Muscle of arm (tissue), 14 donors: Measurements from ENCODE around the gene RPN1. TPM values are rescaled to one million over a fixed set of nuclear protein-coding genes. Genes with fewer than 3 reads are reported as not detected.
"Not testable (repeated sequence)": the region's sequence is repeated elsewhere in the genome, so short reads cannot be mapped to it uniquely, and the experiment has no call there.

Experiments
- DNase-seq: peaks from one replicate; pipeline ENCODE4 v3.0.0-alpha.2; 2013
- long read RNA-seq, 11 donors: transcript quantifications; one replicate each; lab custom pipeline, GENCODE V29; 2026
- polyA plus RNA-seq, 12 donors: library from polyadenylated mRNA; unstranded; fragments of 120-200 nt; gene quantifications; one replicate each; pipeline ENCODE4 v1.2.1, GENCODE V29; 2013; ENCODE audit not compliant: insufficient read length in 12 of 12

RPN1 gene
- 100 to 1,000 TPM in 7 of 12 donors, 10 to 100 TPM in 4, not detected in 1; 90.9 to 132 (median 102) TPM for polyA plus RNA-seq
- long read RNA-seq, donor 1, transcript RPN1-201 (10 exons, 2,314 nt): major isoform, 38 of 83 reads
- long read RNA-seq, donor 1, partial matches to known transcripts: 44 of 83 reads
- long read RNA-seq, donor 1, other reads (novel, unspliced or antisense): 0 of 83 reads
- long read RNA-seq, donor 2, transcript RPN1-201 (10 exons, 2,314 nt): major isoform, 42 of 43 reads
- long read RNA-seq, donor 2, partial matches to known transcripts: 0 of 43 reads
- long read RNA-seq, donor 2, other reads (novel, unspliced or antisense): 0 of 43 reads
- long read RNA-seq, donor 3, transcript RPN1-201 (10 exons, 2,314 nt): major isoform, 12 of 17 reads
- long read RNA-seq, donor 3, partial matches to known transcripts: 5 of 17 reads
- long read RNA-seq, donor 3, other reads (novel, unspliced or antisense): 0 of 17 reads
- long read RNA-seq, donor 4, transcript RPN1-201 (10 exons, 2,314 nt): major isoform, 12 of 20 reads
- long read RNA-seq, donor 4, partial matches to known transcripts: 7 of 20 reads
- long read RNA-seq, donor 4, other reads (novel, unspliced or antisense): 0 of 20 reads
- long read RNA-seq, donor 5, transcript RPN1-201 (10 exons, 2,314 nt): major isoform, 55 of 66 reads
- long read RNA-seq, donor 5, partial matches to known transcripts: 10 of 66 reads
- long read RNA-seq, donor 5, other reads (novel, unspliced or antisense): 0 of 66 reads
- long read RNA-seq, donor 6, transcript RPN1-201 (10 exons, 2,314 nt): major isoform, 21 of 21 reads
- long read RNA-seq, donor 6, partial matches to known transcripts: 0 of 21 reads
- long read RNA-seq, donor 6, other reads (novel, unspliced or antisense): 0 of 21 reads
- long read RNA-seq, donor 7, transcript RPN1-201 (10 exons, 2,314 nt): major isoform, 17 of 17 reads
- long read RNA-seq, donor 7, partial matches to known transcripts: 0 of 17 reads
- long read RNA-seq, donor 7, other reads (novel, unspliced or antisense): 0 of 17 reads
- long read RNA-seq, donor 8, transcript RPN1-201 (10 exons, 2,314 nt): major isoform, 48 of 81 reads
- long read RNA-seq, donor 8, partial matches to known transcripts: 32 of 81 reads
- long read RNA-seq, donor 8, other reads (novel, unspliced or antisense): 0 of 81 reads
- long read RNA-seq, donor 9, transcript RPN1-201 (10 exons, 2,314 nt): major isoform, 19 of 24 reads
- long read RNA-seq, donor 9, partial matches to known transcripts: 5 of 24 reads
- long read RNA-seq, donor 9, other reads (novel, unspliced or antisense): 0 of 24 reads
- long read RNA-seq, donor 10, transcript RPN1-201 (10 exons, 2,314 nt): major isoform, 28 of 37 reads
- long read RNA-seq, donor 10, partial matches to known transcripts: 8 of 37 reads
- long read RNA-seq, donor 10, other reads (novel, unspliced or antisense): 0 of 37 reads
- long read RNA-seq, donor 11, transcript RPN1-201 (10 exons, 2,314 nt): major isoform, 38 of 44 reads
- long read RNA-seq, donor 11, partial matches to known transcripts: 5 of 44 reads
- long read RNA-seq, donor 11, other reads (novel, unspliced or antisense): 0 of 44 reads

DNA sequence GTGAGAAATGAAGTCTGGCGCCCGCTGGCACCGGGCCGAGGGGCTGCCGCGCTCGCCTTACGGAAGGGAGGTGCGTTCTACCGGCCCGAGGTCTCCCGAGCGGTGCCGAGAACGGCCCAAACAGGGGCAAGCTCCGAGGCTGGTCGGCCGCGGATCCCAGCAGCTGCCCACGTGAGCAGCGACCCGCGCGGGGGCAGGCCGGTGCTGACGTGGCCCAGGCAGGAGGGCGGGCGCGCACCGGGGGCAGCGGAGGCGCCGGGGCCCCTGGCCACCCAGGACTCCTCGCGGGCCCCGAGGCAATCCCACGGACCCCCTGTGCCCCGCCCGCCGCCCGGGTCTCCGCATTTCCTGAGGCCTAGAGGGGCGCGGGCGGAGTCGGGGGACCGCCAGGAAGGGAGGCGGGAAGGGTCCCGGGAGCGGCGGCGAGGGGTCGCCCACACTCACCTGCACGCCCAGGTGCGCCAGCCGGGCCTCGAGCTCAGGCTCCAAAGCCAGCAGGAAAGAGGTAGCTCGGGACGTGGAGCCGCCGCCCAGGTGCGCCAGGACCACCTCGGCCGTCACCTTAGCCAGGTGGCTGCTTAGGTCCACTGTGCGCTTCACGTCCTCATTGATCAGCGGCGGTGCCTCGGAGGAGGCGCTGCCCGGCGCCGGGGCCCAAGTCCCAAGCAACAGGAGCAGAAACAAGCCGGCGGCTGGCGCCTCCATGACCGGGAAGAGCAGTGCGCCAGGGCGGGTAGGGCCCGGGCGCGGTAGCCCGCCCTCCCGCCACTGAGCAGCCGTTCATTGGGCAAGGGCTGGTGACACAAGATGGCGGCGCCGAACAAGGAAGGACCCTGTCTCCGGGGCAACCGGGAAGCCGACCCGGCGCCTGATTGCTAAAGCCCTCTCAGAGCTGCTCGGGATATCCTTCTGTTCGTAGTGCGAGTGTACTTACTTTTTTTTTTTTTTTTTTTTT, at the start of gene RPN1:
TSS of gene RPN1 (minus strand) at position 723 of the 955 bp plus-strand sequence. CDS start at position 705, 18 bp downstream.
- DNase-seq: peak; percentile 95

DNA sequence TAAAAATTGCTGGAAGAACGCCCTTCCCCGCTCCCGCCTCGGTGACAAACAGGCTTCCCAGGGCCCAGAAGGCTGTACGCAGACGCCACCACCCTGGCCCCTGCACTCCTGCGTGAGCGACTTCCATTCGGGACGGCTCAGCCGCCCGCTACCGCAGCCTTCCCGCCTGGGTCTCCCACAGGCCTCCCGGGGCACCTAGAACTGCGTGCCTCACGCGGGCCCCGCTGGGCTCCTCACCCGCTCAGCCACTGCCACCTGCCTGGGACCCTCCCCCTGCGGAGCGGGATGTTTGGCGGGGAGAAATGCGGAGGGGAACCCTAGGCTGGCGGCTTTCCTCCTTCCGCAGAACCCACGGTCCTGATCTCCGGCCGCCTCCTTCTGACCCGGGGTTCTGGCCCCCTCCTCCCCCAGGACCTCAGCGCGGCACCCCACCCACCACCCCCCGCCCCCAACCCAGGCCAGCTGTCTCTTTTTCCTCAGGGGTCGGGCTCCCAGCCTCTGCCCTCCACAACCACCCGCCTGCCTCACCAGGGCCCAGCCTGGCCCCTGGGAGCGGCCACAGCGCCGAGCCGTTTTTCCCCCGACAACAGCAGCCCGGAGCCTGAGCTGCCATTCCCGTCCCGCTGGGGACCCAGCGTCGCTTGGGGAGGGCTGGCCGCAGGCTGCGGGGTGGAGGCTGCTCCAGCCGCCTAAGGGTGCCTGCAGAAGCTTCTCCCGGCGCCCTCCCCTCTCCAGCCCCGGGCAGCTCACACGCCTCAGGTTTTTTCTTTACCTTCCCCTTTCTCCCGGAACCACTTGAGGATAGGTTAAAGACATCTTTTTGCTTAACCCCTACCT, 47.8 kb upstream of the RPN1 start:
- peak; percentile 39 for DNase-seq

DNA sequence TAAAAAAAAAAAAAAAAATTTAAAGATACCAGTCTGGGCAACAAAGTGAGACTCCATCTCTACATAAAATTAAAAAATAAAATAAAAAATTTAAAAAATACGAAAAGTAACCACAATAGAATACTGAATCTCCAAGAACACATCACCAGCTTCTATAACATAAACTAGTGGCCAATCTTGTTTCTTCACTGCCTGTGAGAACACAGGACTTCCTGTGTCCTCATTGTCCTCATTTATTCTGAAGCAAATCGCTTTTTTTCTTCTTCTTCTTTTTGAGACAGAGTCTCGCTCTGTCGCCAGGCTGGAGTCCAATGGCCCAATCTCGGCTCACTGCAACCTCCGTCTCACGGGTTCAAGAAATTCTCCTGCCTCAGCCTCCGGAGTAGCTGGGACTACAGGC, 46.7 kb upstream of the RPN1 start:
- no peak for DNase-seq

DNA sequence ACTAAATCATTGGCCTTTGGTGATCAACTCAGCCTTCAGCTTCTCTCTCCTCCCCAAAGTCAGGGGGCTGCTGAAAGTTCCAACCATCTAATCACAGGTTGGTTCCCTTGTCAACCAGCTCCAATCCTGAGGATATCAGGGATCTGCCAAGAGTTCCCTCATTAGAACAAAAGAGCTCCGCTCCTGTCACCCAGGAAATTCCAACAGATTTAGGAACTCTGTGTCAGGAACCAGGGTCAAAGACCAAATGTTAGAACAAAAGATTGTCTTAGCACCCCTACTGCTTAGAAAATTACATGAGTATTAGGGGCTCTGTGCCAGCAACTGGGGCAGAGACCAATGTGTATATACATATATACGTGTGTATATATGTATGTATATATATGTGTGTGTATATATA, 43.1 kb upstream of the RPN1 start:
- no peak for DNase-seq

DNA sequence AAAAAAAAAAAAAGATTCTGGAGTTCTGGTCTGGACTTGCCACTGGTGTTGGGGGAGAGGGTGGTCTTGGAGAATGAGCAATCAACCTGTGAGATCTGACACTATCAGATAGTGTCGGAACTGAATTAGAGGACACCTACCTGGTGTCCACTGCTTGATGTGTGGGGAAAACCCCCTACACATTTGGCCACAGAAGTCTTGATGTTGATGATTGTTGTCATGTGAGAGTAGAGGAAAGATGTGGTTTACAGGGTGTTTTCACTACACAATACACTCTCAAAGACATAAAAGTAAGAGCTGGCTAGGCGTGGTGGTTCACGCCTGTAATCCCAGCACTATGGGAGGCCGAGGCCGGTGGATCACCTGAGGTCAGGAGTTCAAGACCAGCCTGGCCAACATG, 38.4 kb upstream of the RPN1 start:
- no peak for DNase-seq

DNA sequence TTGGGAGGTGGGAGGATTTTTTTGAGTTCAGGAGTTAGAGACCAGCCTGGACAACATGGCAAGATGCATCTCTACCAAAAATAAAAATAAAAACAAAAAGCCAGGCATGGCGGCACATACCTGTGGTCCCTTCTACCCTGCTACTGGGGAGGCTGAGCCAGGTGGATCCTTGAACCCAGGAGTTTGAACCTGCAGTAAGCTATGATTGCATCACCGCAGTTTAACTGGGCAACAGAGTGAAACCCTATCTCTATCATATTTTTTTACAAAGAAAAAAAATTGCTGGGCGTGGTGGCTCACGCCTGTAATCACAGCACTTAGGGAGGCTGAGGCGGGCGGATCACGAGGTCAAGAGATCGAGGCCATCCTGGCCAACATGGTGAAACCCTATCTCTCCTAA, 35.8 kb upstream of the RPN1 start:
- DNase-seq: no peak

DNA sequence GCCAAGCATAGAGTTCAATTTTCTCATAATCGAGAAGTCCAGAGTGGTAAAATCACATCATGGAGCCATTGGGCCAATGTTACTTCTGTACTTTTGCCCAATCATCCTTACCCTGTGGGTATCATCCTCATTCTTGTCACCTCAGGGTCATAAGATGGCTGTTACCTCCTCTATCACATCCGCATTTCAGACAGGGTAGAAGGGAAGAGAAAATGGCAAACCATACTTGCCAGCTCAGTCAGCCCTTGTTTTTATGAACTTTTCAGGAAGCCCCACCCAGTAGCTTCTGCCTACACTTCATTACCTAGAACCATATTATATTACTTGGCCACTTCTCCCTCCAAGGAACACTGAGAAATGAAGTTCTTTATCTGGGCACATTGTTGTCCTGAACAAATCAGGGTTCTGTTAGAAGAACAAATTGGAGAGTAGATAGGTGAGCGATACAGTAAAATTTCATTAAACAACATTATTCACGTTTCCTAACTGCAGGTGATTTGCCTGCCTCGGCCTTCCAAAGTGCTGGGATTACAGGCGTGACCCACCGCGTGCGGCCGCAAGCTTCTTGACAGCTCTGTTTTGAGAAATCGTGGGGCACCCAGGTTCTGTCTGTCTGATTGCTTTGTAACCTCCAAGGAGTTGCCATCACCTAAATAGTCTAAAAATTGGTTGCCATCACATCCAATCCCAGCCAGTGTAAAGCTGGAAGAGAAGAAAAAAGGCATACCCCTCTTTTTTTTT, 34.5 kb upstream of the RPN1 start:
- DNase-seq: no peak

DNA sequence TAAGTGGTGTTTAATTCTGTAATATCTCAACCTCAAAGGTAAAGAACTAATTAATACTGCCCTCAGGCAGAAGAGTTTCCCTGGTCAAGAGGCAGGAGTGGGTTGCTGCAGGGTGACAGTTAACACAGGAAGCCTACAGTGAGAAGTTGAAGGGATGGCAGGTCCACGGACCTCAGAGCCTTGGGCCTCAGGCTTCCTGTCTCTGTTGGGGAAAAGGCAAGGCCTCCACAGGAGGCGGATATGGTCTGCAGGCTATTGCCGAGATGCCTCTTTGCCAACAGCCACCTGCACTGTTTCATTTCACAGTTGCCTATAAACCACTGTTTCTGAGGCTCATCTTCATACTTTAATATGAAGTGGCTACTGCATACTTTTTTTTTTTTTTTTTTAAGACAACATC, 33.3 kb upstream of the RPN1 start:
- DNase-seq: no peak

DNA sequence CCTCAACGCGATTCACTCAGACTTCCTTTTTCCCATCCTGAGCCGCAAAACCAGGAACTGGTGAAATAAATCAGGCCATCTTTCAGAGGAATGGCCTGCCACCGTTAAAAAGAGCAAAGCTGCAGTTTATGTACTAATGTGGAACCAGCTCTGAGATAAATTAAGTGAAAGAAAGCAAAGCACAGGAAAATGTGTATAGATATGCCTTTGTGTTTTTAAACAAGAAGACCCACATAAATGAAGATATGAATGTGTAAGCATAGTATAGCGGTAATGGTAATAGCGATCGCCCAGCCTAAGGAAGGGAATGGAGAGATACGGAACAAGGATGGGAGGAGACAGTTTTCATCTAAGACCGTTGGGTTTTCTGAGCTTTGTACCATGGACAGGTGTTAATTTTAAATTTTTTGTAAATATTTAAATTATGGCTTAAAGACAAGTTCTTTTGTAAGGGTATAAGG, 30.8 kb upstream of the RPN1 start:
- DNase-seq: no peak

DNA sequence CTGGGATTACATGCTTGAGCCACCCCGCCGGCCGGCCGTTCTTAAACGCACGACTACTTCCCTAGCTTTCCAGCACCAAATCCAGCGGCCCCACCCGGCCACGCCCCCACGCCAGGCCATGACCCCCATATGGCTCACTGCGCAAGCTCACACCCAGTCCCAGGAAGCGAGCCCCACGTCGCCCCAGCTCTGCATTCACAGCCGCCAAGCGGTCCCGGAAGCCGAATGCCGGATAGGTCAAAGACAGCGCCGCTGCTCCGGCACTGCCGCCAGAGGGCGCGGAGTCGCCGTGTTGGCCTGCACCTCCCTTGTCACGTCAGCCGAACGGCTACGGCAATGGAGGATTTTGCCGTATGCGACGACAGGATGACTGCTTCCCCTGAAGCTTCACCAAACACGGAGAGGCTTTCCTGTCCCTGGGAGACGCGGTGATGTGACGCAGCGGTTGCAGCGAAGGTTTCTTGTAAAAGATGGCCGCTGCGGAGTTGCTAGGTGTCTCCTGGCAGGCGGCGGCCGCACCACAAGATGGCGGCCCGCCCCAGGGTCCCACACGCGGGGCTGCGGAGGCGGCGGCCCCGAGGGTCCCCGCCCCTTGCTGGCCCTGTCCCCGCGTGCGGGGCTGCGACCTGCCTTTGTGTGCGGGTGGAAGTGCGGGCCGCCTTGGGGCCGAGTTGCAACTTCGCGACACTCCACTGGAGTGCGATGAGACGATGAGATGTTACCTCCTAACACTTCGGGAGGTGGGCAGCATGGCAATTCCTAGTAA, 30.2 kb upstream of the RPN1 start:
- peak; percentile 98 for DNase-seq

DNA sequence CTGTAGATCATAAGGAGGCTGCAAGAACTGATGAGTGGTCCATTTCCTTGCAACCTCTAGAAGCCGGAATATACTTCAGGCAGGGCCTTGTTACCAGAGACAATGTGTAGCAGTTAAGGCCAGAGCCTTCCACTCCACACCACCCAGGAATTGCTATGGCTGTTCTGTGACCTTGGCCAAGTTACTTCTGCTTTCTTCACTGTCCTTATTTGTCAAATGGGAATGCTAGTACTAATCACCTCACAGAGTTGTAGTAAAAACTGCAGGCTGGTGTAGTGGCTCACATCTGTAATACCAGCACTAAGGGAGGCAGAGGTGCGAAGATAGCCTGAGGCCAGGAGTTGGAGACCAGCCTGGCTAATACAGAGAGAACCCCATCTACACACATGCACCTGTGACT, 28.7 kb upstream of the RPN1 start:
- DNase-seq: no peak

DNA sequence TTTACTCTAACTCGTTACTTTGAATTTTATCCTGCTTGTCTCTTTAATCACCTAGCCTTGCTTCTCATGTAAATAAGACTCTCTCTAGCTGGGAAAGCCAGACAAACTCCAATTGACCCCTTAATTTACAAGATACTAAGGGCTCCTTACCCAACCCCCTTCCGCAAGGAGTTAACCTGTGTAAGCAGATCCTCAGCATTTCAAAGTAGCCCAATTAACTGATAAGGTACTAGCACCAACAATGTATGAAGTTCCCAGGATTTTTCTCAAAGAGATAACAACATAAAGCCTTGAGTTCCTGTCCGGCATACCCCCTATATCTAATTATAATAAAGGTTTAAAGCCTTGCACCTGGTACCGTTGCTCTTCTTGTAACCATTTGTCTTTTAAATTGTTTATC, 25.2 kb upstream of the RPN1 start:
- not testable (repeated sequence) for DNase-seq

DNA sequence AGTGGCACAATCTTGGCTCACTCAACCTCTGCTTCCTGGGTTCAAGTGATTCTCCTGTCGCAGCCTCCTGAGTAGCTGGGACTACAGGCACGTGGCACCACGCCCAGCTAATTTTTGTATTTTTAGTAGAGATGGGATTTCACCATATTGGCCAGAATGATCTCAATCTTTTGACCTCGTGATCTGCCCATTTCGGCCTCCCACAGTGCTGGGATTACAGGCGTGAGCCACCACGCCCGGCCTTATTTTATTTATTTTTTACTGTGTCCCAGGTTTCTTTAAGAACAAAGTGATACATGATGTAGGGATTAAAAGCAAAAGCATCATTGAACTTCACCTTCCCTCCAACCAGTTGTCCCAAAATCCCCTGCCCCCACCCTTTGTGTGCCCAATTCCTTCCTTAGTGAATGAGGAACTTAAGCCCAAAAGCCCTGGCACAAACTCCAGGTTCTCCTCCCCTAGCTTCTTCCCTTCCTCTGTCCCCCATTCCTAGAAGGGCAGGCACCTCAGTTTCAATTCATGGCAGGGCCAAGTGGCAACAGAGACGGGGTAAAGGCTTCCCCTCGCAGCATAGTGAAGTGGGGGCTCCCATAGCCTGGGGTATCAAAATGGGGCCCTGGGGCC, 23.7 kb upstream of the RPN1 start:
- no peak for DNase-seq

DNA sequence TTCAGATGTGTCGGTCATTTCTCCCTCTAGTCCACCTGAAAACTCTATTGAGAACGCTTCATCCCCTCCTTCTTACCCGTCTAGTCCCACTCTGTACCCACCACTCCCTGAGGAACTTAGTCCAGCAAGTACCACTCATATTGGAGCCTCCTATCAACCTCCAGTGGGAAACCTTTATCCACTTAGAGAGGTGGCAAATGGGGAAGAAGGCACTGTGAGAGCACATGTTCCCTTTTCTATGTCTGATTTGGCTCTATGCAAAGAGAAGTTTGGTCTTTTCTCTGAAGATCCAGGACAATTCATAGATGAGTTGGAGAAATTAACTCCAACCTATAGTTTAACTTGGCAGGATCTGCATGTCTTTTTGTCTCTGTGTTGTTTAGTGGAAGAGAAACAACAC, 17.0 kb upstream of the RPN1 start:
- no peak for DNase-seq

DNA sequence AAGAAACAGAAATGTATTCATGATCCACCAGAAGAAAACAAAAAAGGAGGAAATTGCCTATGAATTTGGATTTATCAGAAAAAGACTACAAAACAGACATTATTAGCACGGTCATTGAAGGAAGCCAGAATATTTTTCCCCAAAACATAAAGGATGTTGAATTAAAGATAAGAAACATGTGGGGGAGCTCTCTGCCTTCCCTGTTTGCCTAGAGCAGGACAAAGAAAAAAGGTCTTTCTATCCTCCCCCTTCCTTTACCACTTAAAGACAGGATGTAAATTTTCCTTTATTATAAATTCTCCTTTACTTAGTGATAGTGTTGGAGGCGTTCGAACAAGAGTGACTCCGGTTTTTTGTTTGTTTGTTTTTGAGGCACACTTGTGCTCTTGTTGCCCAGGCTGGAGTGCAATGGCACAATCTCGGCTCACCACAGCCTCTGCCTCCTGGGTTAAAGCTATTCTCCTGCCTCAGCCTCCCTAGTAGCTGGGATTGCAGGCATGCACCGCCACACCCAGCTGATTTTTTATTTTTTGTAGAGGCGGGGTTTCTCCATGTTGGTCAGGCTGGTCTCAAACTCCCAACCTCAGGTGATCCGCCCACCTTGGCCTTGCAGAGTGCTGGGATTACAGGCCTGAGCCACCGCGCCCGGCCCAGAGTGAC, 14.9 kb upstream of the RPN1 start:
- no peak for DNase-seq

DNA sequence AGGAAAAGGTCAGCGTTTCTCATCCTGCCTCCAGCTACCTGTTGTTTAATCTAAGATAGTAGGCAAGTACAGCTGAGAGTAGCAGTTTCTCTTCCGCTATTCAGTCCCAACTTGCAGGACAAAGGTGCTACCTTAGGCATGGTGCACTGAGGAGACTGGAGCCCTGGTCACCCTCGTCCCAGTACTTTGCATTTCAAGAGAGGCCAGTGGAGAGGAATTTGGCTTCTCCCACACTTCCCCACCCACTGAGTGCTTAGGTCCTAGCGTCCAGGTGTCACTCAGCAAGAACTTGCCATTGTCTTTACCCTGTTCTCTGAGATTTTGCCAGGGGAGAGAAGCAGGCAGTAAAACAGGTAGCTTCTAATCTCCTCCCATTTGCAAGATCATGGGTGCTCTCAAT, 12.5 kb upstream of the RPN1 start:
- no peak for DNase-seq

DNA sequence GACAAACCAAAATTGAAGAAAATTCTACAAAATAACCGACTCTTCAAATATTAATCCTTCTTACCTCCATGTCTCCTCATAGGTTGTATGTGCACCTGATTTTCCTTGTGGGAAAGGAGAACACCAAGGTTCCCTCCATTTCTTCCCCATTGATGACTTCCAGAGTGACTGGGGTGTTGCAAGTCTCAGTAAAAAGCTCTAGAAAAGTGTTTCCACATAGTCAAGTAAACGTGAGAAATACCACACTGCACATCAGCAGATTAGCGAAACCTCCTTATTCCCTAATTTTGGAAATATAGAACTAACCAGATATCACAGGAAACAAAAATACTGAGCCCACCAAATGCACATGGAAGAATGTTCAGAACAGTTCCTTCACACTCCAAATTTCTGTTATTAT, 4.9 kb upstream of the RPN1 start:
- DNase-seq: no peak
